Pancreas (tissue), 10 donors: ENCODE measurements around the gene BLACAT1. TPM values are rescaled to one million over a fixed set of nuclear protein-coding genes. Genes with fewer than 3 reads are reported as not detected.

Experiments used
- ATAC-seq, 4 donors: fragments of 200-7000 bp; cut with Tn5 transposase; one replicate each; pipeline versions ENCODE4 v1.8.0 to v1.9.1; 2020; ENCODE audit warnings: mild to moderate bottlenecking in 4 of 4, moderate library complexity in 4 of 4
- DNase-seq, 6 donors: peaks; one replicate each; pipeline ENCODE4 v3.0.0-alpha.2; 2020
- FAIRE-seq: peaks from 2 replicates; lab custom pipeline; 2012; peaks lifted over from hg19 to GRCh38; lab: Jason Lieb, UNC
- H3K27ac ChIP-seq, 4 donors: fragments of 200-600 bp; sonication (generic); 1 replicate in 3 of 4; 2 replicates in 1 of 4; pipeline versions ENCODE4 v1.5.0 to v1.8.0; 2020
- H3K27me3 ChIP-seq, 4 donors: fragments of 200-600 bp; one replicate each; pipeline ENCODE4 v1.8.0; 2021
- H3K36me3 ChIP-seq, 3 donors: fragments of 200-600 bp; sonication (generic) in 1 of 3; one replicate each; pipeline versions ENCODE4 v1.5.0 to v1.8.0; 2020 to 2021
- H3K4me1 ChIP-seq, 3 donors: fragments of 200-600 bp; one replicate each; pipeline ENCODE4 v1.8.0; 2021
- H3K4me3 ChIP-seq, 4 donors: fragments of 200-600 bp; sonication (generic) in 2 of 4; one replicate each; pipeline versions ENCODE4 v1.5.0 to v1.8.0; 2020 to 2021
- H3K9me3 ChIP-seq, 4 donors: fragments of 200-600 bp; one replicate each; pipeline ENCODE4 v1.8.0; 2021
- WGBS, 2 donors: extraction: QIAGEN DNeasy Blood & Tissue Kit; methylation state at CpG; one replicate each; pipeline ENCODE4 v1.1.7; 2013; 5-methylcytosine and 5-hydroxymethylcytosine counted together
- intact Hi-C, 3 donors: fragments of 100-400 bp; cut with DNase I; formaldehyde crosslinking; loops; one replicate each; pipeline versions ENCODE4 v1.11.1 to v1.14.2; 2022
- polyA plus RNA-seq, 2 donors: library from polyadenylated mRNA; stranded (reverse); fragments of 200-250 nt; gene quantifications; one replicate each; pipeline ENCODE4 v1.2.3, GENCODE V29; 2013
- total RNA-seq, 6 donors: library from RNA; stranded (reverse); fragmentation: NEBNext Ultra II Directional in 4 of 6; extraction: Animal tissue kit (Norgen Biotek cat#: 25700) in 4 of 6; gene quantifications; one replicate each; pipeline versions ENCODE4 v1.2.1 to v1.2.4, GENCODE V29; 2021 to 2023
- TF ChIP-seq, protein P1 (sequence below), 4 donors: fragments of 200-600 bp; sonication (generic) in 3 of 4; IDR thresholded peaks; one replicate each; pipeline versions ENCODE4 v1.5.0 to v1.8.0; 2021; ENCODE audit warnings: antibody characterized with exemption in 4 of 4
- donor health status: healthy with polysubstance abuse.
- donor health status: DM: no; HTN: no; CAD: no; lungs with moderate emphysema.
- donor health status: DM: no; HTN: no; CAD: no.
- donor health status: control.
- donor health status: control.
- donor health status: Bipolar disorder and iron deficiency.
- donor health status: DM: yes; HTN: yes; CAD: no.
- donor health status: DM: no; HTN: no; CAD: no.
- donor health status: DM: no; HTN: no; CAD: no.
- donor health status: DM: yes; HTN: yes; CAD: no.

The BLACAT1 gene
- total and polyA plus RNA-seq, 8 donors = 0.09 to 0.34 (median 0.17) TPM; not detected in 2

- H3K4me1 ChIP-seq = no peaks in the 10 kb centered on the region
- ATAC-seq (no peak), FAIRE-seq (no peak), DNase-seq (no peak)
- no peaks in the 10 kb centered on the region for H3K36me3 ChIP-seq
- intact Hi-C loops = loop anchor here in 1 of 3 donors (5.0 kb wide), 1 partner anchor 35 kb away; no protein-coding TSS in a partner anchor
- H3K4me3 ChIP-seq = no peak overlapping the region
- TF ChIP-seq, protein P1, sequence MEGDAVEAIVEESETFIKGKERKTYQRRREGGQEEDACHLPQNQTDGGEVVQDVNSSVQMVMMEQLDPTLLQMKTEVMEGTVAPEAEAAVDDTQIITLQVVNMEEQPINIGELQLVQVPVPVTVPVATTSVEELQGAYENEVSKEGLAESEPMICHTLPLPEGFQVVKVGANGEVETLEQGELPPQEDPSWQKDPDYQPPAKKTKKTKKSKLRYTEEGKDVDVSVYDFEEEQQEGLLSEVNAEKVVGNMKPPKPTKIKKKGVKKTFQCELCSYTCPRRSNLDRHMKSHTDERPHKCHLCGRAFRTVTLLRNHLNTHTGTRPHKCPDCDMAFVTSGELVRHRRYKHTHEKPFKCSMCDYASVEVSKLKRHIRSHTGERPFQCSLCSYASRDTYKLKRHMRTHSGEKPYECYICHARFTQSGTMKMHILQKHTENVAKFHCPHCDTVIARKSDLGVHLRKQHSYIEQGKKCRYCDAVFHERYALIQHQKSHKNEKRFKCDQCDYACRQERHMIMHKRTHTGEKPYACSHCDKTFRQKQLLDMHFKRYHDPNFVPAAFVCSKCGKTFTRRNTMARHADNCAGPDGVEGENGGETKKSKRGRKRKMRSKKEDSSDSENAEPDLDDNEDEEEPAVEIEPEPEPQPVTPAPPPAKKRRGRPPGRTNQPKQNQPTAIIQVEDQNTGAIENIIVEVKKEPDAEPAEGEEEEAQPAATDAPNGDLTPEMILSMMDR (IDR thresholded peaks at IDR 0.05) = no peak
- peak overlapping the region in 1 of 4 donors; percentile 23 for H3K27ac ChIP-seq
- no peaks in the 10 kb centered on the region for H3K27me3 ChIP-seq
- WGBS, 2 donors = 68 to 72% methylated on average over 7 of the region's 7 CpGs
- no peaks in the 10 kb centered on the region for H3K9me3 ChIP-seq
These were observed 36.9 kb upstream of the BLACAT1 start for GRCh38 chr1:205492774-205493173.

DNA sequence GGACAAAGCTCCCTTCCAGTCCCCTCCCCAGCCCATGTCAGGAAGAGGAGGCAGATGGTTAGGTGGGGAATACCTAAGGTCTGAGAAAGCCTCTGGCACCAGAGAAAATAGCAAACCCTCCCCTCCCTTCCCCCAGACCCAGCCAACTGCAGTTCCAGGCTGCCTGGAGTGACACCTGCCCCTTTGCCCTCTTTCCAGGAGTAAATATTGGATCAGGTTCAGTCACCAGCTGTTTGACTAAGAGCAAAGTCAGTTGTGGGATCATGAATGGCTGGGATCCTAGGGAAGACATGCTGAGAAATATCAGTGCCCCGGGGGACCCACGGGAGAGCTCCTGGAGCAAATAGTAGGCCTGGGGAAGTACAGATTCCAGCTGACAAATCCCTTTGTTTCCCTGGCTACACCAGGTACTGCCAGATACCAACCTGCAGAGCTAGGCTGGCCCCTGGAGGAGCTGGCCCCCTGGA, 36.4 kb upstream of the BLACAT1 start:
- Histone ChIP-seq H3K4me1 (no peaks in the 10 kb centered on the region), H3K27ac (peak overlapping the region in 1 of 4 donors; percentile 23), H3K9me3 (no peaks in the 10 kb centered on the region), H3K4me3 (no peak overlapping the region), H3K27me3 (no peaks in the 10 kb centered on the region), H3K36me3 (no peaks in the 10 kb centered on the region)
- FAIRE-seq (no peak), ATAC-seq (peak in 1 of 4 donors; percentile 4), DNase-seq (no peak)
- 38 to 58% methylated on average over 2 of the region's 2 CpGs for WGBS, 2 donors
- intact Hi-C loops = loop anchor here in 1 of 3 donors (5.0 kb wide), 1 partner anchor 35 kb away; no protein-coding TSS in a partner anchor
- TF ChIP-seq, protein P1 (IDR thresholded peaks at IDR 0.05) = no peak

DNA sequence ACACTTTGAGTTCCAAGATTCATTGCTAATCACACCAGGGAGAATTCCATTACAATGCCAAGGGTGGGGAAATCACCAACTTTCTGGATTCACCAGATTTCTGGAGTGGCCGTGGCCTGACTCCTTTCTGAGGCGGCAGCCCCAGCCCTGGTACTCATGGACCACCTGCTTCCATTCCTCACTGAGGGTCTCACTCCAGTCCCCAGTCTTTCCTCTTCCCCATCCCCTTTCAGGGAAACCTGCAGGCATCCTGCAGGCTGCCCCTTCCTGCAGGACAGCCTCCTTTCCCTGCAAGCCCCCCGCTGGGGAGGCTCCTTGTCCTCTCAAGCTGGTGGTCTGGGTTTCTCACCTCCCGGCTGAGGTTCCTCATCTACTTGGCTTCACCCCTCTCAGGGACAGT, 35.9 kb upstream of the BLACAT1 start:
- Histone ChIP-seq H3K27ac (peak overlapping the region in 1 of 4 donors; percentile 23), H3K4me3 (no peak overlapping the region), H3K36me3 (no peaks in the 10 kb centered on the region), H3K27me3 (no peaks in the 10 kb centered on the region), H3K9me3 (no peaks in the 10 kb centered on the region), H3K4me1 (no peaks in the 10 kb centered on the region)
- TF ChIP-seq, protein P1 (IDR thresholded peaks at IDR 0.05) = no peak
- FAIRE-seq (no peak), DNase-seq (no peak), ATAC-seq (no peak)
- intact Hi-C loops = loop anchor here in 1 of 3 donors (5.0 kb wide), 1 partner anchor 36 kb away; no protein-coding TSS in a partner anchor
- 55 to 78% methylated on average over 3 to 4 of the region's 4 CpGs for WGBS, 2 donors

DNA sequence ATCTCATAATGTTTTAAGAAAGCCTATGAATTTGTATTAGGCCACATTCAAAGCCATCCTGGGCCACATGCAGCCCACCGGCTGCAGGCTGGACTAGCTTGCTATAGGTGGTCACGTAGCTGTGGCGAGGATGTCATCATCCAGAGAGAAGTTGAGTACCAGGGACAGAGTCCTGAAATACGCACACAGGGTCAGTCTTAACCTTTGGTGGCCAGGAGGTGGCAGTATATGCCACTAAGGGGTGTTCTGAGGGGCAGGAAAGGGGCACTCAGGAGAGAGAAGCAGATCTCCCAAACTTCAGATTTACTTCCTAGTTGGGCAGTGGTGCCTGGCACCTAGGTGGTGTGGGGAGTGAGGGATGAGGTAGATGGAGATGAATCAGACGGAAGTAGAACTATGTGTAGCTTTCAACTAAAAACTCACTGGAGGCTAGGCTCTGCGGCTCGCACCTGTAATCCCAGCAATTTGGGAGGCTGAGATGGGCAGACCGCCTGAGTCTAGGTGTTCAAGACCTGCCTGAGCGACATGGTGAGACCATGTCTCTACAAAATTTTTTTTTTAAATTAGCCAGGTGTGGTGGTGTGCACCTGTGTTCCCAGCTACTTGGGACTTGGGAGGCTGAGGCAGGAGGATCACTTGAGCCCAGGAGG, 32.4 kb upstream of the BLACAT1 start:
- DNase-seq = peak in 2 of 6 donors; percentile 30 to 60
- WGBS, 2 donors = 31 to 33% methylated on average over 9 of the region's 9 CpGs

More for the DNA sequence above, 32.4 kb upstream of the BLACAT1 start:
- Histone ChIP-seq H3K27me3 (no peaks in the 10 kb centered on the region), H3K36me3 (no peaks in the 10 kb centered on the region), H3K27ac (no peak overlapping the region), H3K4me3 (no peak overlapping the region), H3K9me3 (no peaks in the 10 kb centered on the region), H3K4me1 (no peaks in the 10 kb centered on the region)
- TF ChIP-seq, protein P1 (IDR thresholded peaks at IDR 0.05) = peak; percentile 48 to 77 (median 73)
- intact Hi-C loops = loop anchor here in 2 of 3 donors (2.0 to 10.0 kb wide), 3 partner anchors 37 to 153 kb away; no protein-coding TSS in a partner anchor
- peak; percentile 56 to 79 (median 76) for ATAC-seq
- FAIRE-seq = no peak
